Natural killer cell treated with Interleukin-12 subunit alpha and Interleukin-12 subunit beta and Interleukin-15 and Interleukin-18, amount 100 ng/mL, for 72 hours (primary cell): ENCODE results near the gene MEGF11. TPM values are rescaled to one million over a fixed set of nuclear protein-coding genes. Genes with fewer than 3 reads are reported as not detected.

ENCODE experiments used
- ATAC-seq, 2 donors: fragments of 150-1000 bp; cut with Tn5 transposase in 1 of 2; sonication (Bioruptor Pico), chemical (Tn5 transposase) in 1 of 2; 2 replicates each; pipeline ENCODE4 v1.10.0; 2021
- DNase-seq: peaks from one replicate; pipeline ENCODE4 v3.0.0; 2022; ENCODE audit warnings: low spot score
- H3K27ac Mint-ChIP-seq, 2 donors: 1 replicate in 1 of 2; 2 replicates in 1 of 2; pipeline ENCODE4 v1.8.0; 2022; ENCODE audit warnings: mixed read lengths in 2 of 2, mild to moderate bottlenecking in 1 of 2, moderate library complexity in 1 of 2
- H3K27me3 Mint-ChIP-seq, 2 donors: 1 replicate in 1 of 2; 2 replicates in 1 of 2; pipeline ENCODE4 v1.8.0; 2022; ENCODE audit warnings: mixed read lengths in 2 of 2
- H3K36me3 Mint-ChIP-seq: one replicate; pipeline ENCODE4 v1.8.0; 2022; ENCODE audit warnings: mixed read lengths
- H3K4me1 Mint-ChIP-seq, 2 donors: 1 replicate in 1 of 2; 2 replicates in 1 of 2; pipeline ENCODE4 v1.8.0; 2022; ENCODE audit warnings: low read depth in 2 of 2, mixed read lengths in 2 of 2, mild to moderate bottlenecking in 1 of 2
- H3K4me3 Mint-ChIP-seq: one replicate; pipeline ENCODE4 v1.8.0; 2022; ENCODE audit warnings: mixed read lengths
- H3K9me3 Mint-ChIP-seq: 2 replicates; pipeline ENCODE4 v1.8.0; 2022; ENCODE audit warnings: mixed read lengths
- total RNA-seq, 2 donors: library from RNA; stranded (reverse); gene quantifications; one replicate each; pipeline ENCODE4 v1.2.3, GENCODE V29; 2022

Gene MEGF11
- total RNA-seq, 2 donors from 2014 or later = not detected

GRCh38 chr15:65996901-65997300 is 256.6 kb downstream of the MEGF11 start:
- ATAC-seq (no peak), DNase-seq (no peak)
- H3K9me3 Mint-ChIP-seq = no peaks in the 10 kb centered on the region
- no peaks in the 10 kb centered on the region for H3K4me1 Mint-ChIP-seq
- H3K27me3 Mint-ChIP-seq = peaks cover 29 to 33% of the 10 kb centered on the region in 2 donors
- H3K27ac Mint-ChIP-seq = no peak overlapping the region
- no peak overlapping the region for H3K4me3 Mint-ChIP-seq
- H3K36me3 Mint-ChIP-seq = no peaks in the 10 kb centered on the region

DNA sequence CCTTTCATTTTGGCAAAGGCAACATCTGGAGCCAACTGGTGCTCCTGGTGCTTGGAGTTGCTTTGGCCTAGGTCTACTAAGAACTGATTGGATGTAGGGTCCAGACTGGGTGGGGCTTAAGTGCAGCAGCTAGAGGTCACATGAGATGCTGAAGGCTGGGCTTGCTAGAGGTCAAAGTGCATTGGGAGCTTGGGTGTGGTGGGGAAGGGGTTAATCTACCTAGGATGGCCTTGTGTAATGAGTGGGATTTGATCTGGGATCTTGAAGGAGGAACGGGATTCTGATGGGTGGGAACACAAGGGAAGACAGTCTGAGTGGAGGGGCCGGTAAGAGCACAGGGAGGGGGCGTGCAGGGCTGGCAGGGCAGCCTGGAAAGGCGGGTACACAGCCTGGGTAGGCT is 258.7 kb downstream of the MEGF11 start:
- Mint-ChIP-seq H3K27ac (no peak overlapping the region), H3K9me3 (no peaks in the 10 kb centered on the region), H3K27me3 (peaks cover 30 to 39% of the 10 kb centered on the region in 2 donors), H3K4me3 (no peak overlapping the region), H3K4me1 (no peaks in the 10 kb centered on the region), H3K36me3 (no peaks in the 10 kb centered on the region)
- DNase-seq = no peak
- no peak for ATAC-seq

DNA sequence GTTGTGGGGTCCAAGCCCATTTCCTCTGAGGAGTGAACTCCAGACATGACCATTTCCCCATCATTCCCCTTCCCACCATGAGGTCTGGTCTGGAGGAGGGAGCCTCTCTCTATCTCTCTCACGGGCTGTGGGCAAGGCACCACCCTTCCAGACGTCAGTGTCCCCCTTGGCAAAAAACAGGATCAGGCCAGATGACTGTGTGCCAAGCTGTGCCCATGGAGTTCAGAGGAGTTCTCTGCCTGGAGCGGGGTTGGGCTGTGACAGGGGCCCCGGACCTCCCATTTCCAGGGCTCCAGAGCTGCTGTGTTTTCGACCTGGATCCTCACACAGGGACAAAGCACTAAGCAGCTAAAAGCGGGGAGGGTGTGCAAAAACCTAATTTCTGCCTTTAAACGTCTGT is 259.8 kb downstream of the MEGF11 start:
- peaks cover 28 to 39% of the 10 kb centered on the region in 2 donors for H3K27me3 Mint-ChIP-seq
- H3K4me3 Mint-ChIP-seq = no peak overlapping the region
- no peaks in the 10 kb centered on the region for H3K9me3 Mint-ChIP-seq
- H3K36me3 Mint-ChIP-seq = no peaks in the 10 kb centered on the region
- ATAC-seq (no peak), DNase-seq (no peak)
- H3K27ac Mint-ChIP-seq = no peak overlapping the region
- H3K4me1 Mint-ChIP-seq = no peaks in the 10 kb centered on the region

DNA sequence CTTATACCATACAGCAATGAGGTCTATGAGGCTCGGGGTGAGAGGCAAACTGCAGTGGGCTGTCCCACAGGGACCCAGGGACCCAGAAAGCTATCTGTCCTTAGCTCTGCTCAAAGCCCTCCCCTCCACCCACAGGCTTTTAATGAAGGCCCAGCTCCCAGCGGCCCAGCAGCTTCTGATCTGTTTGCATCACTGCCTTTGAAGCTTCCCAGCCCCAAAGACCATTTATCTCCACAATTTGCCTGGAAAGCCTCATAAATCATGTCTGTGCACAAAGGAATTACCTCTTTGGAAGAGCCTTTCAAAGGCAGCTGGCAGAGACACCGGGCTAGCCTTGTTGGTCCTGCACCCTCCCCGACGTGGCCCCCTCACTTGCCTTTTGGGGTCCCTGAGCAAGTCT is 260.3 kb downstream of the MEGF11 start:
- Mint-ChIP-seq H3K27me3 (peaks cover 29 to 42% of the 10 kb centered on the region in 2 donors), H3K36me3 (no peaks in the 10 kb centered on the region), H3K4me1 (no peaks in the 10 kb centered on the region), H3K27ac (no peak overlapping the region), H3K4me3 (no peak overlapping the region), H3K9me3 (no peaks in the 10 kb centered on the region)
- DNase-seq (no peak), ATAC-seq (no peak)

DNA sequence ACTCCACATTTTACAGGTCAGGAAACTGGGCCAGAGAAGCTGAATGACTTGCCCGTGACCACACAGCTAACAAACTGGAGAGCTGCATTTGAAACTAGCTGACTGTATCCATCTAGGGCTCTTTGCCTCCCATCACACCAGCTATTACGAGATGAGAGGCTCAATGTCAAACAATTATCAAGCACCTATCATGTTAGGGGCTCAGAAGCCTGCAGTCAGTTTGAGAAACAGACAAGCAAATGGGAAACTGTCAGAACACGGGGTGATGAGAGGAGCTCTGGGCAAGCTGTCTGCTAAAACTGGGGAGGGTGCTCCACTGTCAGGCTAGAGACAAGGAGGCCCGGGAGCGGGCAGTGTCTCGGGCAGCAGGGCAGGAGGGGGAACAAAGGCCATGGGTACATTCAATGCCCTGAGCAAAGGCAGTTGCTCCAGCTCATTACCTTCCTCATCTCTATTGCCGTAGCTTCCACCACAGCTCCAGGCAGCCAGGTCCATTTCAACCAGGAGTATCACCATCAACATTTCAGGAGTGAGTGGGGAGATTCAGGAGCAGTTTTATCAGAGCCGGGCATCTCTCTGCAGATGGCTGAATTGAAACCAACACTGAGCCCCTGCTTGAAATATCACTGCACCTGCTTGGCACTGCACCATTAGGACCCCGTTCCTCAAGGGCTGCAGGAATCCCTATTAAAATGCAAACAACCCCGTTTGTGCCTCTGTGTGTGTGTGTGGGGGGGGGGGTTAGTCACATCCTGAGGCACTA is 261.6 kb downstream of the MEGF11 start:
- H3K4me1 Mint-ChIP-seq = no peaks in the 10 kb centered on the region
- DNase-seq (no peak), ATAC-seq (no peak)
- H3K4me3 Mint-ChIP-seq = no peak overlapping the region
- no peaks in the 10 kb centered on the region for H3K36me3 Mint-ChIP-seq
- H3K27me3 Mint-ChIP-seq = peaks cover 25 to 46% of the 10 kb centered on the region in 2 donors
- H3K9me3 Mint-ChIP-seq = no peaks in the 10 kb centered on the region
- no peak overlapping the region for H3K27ac Mint-ChIP-seq

- no peaks in the 10 kb centered on the region for H3K36me3 Mint-ChIP-seq
- no peak overlapping the region for H3K4me3 Mint-ChIP-seq
- ATAC-seq = no peak
- DNase-seq = no peak
- no peak overlapping the region for H3K27ac Mint-ChIP-seq
- H3K9me3 Mint-ChIP-seq = no peaks in the 10 kb centered on the region
- no peaks in the 10 kb centered on the region for H3K4me1 Mint-ChIP-seq
- peaks cover 24 to 45% of the 10 kb centered on the region in 2 donors for H3K27me3 Mint-ChIP-seq
These were observed 263.1 kb downstream of the MEGF11 start for GRCh38 chr15:65990298-65990981.

- Mint-ChIP-seq H3K4me3 (no peak overlapping the region), H3K36me3 (no peaks in the 10 kb centered on the region), H3K9me3 (no peaks in the 10 kb centered on the region), H3K27ac (no peak overlapping the region), H3K4me1 (peaks cover 7 to 8% of the 10 kb centered on the region in 2 donors), H3K27me3 (peaks cover 24 to 43% of the 10 kb centered on the region in 2 donors)
- ATAC-seq (no peak), DNase-seq (no peak)
These were observed 266.4 kb downstream of the MEGF11 start for GRCh38 chr15:65987100-65987499.

DNA sequence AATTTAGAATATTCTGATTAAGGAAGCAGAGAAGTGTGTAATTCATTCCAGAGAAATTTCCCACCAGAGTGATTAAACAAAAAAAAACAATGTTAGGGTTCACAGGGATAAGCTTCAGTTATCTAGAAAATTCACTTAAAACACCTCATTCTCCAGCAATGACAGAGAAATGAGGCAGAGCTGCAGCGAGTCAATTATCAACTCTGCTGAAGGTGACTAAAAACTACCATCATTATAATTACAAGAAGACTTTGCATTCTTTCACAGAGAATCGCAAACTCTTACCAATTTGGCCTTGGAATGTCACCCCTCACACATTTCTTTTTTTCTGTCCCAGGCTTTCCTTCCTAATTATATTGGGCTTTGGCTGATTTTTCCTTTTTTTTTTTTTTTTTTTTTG is 267.1 kb downstream of the MEGF11 start:
- DNase-seq (no peak), ATAC-seq (no peak)
- Mint-ChIP-seq H3K4me3 (no peak overlapping the region), H3K27me3 (peaks cover 23 to 38% of the 10 kb centered on the region in 2 donors), H3K9me3 (no peaks in the 10 kb centered on the region), H3K27ac (no peak overlapping the region), H3K4me1 (peaks cover 8 to 10% of the 10 kb centered on the region in 2 donors), H3K36me3 (no peaks in the 10 kb centered on the region)

- no peak overlapping the region for H3K27ac Mint-ChIP-seq
- H3K9me3 Mint-ChIP-seq = no peaks in the 10 kb centered on the region
- peaks cover 25 to 39% of the 10 kb centered on the region in 2 donors for H3K27me3 Mint-ChIP-seq
- H3K4me3 Mint-ChIP-seq = no peak overlapping the region
- ATAC-seq (no peak), DNase-seq (no peak)
- H3K36me3 Mint-ChIP-seq = no peaks in the 10 kb centered on the region
- H3K4me1 Mint-ChIP-seq = peaks cover 8 to 10% of the 10 kb centered on the region in 2 donors
These were observed 268.2 kb downstream of the MEGF11 start for GRCh38 chr15:65985387-65985786.

DNA sequence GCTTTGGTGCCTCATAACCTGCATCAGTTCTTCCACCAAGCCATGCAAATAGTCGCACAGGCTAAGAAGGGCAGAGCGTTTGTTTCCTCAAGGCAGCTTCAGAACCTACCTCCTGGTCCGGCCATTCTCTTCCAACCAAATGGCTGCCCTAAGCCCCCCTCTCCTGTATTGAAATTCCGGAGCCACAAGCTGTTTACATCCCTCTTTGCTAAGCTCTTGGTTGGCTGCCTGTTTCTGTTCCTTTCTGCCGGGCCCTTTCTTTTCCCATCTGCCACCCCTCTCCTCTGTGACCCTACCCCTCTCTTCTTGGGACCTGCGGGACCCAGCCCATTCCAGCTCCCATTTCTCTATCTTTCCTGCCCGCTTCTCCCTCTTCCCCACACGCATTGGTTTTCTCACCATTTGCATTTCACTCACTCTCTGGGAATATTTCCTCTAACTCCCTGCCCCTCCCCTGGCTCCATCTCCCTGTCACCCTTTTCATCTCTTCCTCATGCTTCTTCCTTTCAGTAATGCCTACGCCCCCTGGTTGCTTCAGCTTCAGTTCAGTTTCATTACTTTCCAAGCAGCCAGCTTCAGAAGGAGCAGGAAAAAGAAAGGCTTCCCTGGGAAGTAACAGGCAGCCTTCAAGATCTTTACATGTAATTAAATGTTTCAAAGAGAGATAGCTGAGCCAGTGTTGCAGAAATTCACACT is 270.8 kb downstream of the MEGF11 start:
- no peaks in the 10 kb centered on the region for H3K36me3 Mint-ChIP-seq
- H3K4me1 Mint-ChIP-seq = peaks cover 8 to 10% of the 10 kb centered on the region in 2 donors
- peak overlapping the region; percentile 33 for H3K4me3 Mint-ChIP-seq
- no peaks in the 10 kb centered on the region for H3K9me3 Mint-ChIP-seq
- no peak overlapping the region for H3K27ac Mint-ChIP-seq
- DNase-seq (no peak), ATAC-seq (no peak)
- H3K27me3 Mint-ChIP-seq = peaks cover 21 to 28% of the 10 kb centered on the region in 2 donors

- H3K4me1 Mint-ChIP-seq = peaks cover 8 to 10% of the 10 kb centered on the region in 2 donors
- ATAC-seq (peak; percentile 73), DNase-seq (no peak)
- H3K27me3 Mint-ChIP-seq = peaks cover 21 to 28% of the 10 kb centered on the region in 2 donors
- H3K4me3 Mint-ChIP-seq = peak overlapping the region; percentile 33
- no peaks in the 10 kb centered on the region for H3K9me3 Mint-ChIP-seq
- no peaks in the 10 kb centered on the region for H3K36me3 Mint-ChIP-seq
- no peak overlapping the region for H3K27ac Mint-ChIP-seq
These were observed 271.5 kb downstream of the MEGF11 start for GRCh38 chr15:65981837-65982626.

GRCh38 chr15:65980824-65981456 is 272.6 kb downstream of the MEGF11 start:
- DNase-seq = no peak
- no peaks in the 10 kb centered on the region for H3K36me3 Mint-ChIP-seq
- H3K4me3 Mint-ChIP-seq = no peak overlapping the region
- peaks cover 21 to 28% of the 10 kb centered on the region in 2 donors for H3K27me3 Mint-ChIP-seq
- H3K27ac Mint-ChIP-seq = no peak overlapping the region
- no peak for ATAC-seq
- no peaks in the 10 kb centered on the region for H3K9me3 Mint-ChIP-seq
- peaks cover 8 to 10% of the 10 kb centered on the region in 2 donors for H3K4me1 Mint-ChIP-seq

GRCh38 chr15:65979837-65980236 is 273.7 kb downstream of the MEGF11 start:
- H3K27ac Mint-ChIP-seq = no peak overlapping the region
- no peak for ATAC-seq
- H3K4me3 Mint-ChIP-seq = no peak overlapping the region
- no peak for DNase-seq
- peaks cover 8 to 10% of the 10 kb centered on the region in 2 donors for H3K4me1 Mint-ChIP-seq
- H3K9me3 Mint-ChIP-seq = no peaks in the 10 kb centered on the region
- H3K27me3 Mint-ChIP-seq = peaks cover 27 to 34% of the 10 kb centered on the region in 2 donors
- H3K36me3 Mint-ChIP-seq = no peaks in the 10 kb centered on the region
